OCI-LY3 (cell line): ENCODE data around the gene FAM153A.
"Not testable (repeated sequence)": the region's sequence is repeated elsewhere in the genome, so short reads cannot be mapped to it uniquely, and the experiment has no call there.

Experiments
- CTCF ChIP-seq: fragments of 200-600, 300-600 bp; sonication (generic); IDR thresholded peaks from 2 replicates; pipeline ENCODE4 v1.5.1; 2014; ENCODE audit warnings: antibody characterized with exemption, low read length, low read depth
- EZH2phosphoT487 ChIP-seq: fragments of 200-600 bp; shearing (Covaris generic); IDR thresholded peaks from 2 replicates; pipeline ENCODE4 v1.6.1; 2018; ENCODE audit warnings: antibody characterized with exemption, mixed run types, low read depth

- not testable (repeated sequence) for TF ChIP-seq CTCF, EZH2phosphoT487
Observed at GRCh38 chr5:177747354-177747753, 35.3 kb downstream of the FAM153A start.
